Activated T-cell treated with anti-CD3 and anti-CD28 coated beads, Interleukin-2, amount 50 U/mL, for 48 hours (primary cell): ENCODE measurements around the gene GLCCI1.

Experiments
- DNase-seq, 2 experiments: peaks; one replicate each; pipeline ENCODE4 v3.0.0-alpha.2; 2020

Gene GLCCI1

DNA sequence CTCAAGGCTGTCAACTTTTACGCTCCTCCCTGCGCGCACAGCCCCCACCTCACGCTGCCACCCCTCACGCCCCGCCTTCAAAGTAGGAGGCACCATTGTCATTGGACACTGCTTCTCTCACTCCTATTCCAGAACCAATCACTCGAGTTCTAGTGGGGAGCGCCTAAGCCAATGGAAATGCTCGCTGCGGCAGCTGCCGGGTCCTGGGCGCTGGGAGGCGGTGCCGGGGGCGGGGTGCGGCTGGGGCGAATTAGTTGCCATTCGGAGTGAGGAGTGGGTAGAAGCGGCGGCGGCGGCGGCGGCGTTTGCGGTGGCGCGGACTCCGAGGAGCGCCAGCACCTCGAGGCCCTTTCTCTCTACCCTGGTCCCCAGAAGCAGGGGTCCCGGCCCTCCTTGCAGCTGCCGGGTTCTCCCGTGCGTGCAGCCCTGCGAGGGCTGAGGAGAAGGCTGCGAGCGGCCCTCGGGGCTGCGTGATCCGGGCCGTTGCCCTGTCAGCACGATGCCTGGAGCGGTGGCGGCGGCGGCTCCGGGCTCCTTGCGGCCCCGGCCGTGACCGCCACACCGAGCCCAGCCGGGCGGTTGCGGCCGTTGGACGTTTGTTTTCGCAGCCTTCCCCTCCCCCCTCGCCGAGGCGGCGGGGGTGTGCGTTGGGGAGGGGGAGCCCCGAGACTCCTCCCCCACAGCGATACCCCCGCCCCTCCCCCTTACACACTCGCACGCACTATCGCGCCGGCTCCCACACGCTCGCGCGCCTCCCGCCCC is at the start of gene GLCCI1:
TSS of gene GLCCI1 (plus strand) at position 253 of the 762 bp plus-strand sequence. CDS start 555 bp downstream, outside the sequence.
- DNase-seq, result peak; percentile 96 to 97

DNA sequence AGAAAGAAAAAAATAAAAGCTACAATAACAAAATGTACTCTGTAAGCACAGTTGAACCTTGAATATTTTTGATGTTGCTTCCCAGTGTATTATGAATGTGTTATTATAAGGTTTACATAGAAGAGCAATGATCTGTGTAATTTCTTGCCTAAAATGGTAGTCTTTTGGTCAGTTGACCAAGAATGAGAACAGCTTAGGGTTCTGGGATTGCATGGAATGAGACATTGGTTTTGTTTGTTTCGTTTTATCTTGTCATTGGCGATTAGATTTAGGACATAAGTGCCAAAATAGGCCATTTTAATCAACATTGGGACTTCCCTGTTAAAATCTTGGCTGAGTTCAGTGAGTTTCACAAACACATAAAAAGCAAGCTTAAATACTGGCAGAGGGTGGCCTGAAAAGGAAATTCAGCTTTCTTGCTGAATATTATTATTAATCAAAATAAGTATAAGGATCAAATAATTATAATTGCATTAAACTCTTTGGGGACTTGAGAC is 49.1 kb upstream of the GLCCI1 start:
- DNase-seq, result no peak

DNA sequence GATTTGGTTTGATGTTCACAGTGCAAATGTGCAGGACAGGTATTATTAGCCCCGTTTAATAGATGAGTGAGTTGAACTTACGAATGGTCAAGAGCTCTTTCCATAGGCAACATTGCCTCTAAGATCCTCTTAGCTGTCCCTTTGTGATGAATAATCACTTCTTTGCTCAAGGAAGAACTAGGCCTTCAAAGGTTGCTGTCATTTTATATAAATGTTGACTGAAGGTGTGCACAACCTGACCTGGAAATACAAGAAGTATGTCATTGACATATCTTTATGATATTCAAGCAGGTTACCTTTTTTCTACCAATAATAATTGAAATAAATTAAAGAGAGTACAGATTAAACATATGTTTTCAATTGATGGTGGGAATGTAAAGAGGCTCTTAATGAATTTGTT is 48.5 kb upstream of the GLCCI1 start:
- DNase-seq, result no peak

DNA sequence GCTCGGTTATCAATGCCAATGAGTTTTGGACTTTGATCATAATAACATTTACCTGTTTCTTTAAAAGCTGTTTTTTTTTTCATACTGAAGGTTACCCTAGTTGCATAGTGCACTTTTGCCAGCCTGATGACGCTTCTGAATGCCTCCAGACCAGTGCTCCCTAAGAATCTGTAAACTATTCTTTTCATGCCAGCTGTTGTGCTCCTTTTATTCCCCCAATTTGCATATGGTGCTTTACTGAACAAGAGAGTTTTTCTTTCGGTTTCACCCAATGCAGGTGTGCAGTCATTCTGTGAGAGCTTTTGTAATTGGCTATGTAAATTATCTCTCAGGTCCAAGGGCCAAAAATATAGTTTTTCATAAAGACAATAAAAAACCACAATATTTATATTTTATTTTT is 48.1 kb upstream of the GLCCI1 start:
- DNase-seq, result no peak

DNA sequence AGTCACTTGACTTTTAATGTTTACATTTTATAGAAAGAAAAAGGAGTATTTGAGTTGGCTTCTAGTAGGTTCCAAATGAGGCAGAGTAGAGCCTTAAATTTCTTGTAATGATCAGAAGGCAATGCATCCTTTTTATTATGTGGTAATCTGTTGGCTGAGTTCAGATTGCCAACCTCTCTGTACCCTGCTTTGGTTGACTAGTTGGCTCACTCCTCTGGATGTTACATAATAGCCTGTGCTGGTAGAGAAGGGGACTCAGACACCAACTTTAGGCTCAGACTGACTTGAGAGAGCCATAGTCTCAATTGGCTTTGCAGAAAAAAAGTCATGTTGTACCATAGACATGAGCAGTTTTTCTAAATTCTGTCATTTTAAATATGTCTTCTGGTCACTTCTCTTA is 46.8 kb upstream of the GLCCI1 start:
- DNase-seq, result no peak

DNA sequence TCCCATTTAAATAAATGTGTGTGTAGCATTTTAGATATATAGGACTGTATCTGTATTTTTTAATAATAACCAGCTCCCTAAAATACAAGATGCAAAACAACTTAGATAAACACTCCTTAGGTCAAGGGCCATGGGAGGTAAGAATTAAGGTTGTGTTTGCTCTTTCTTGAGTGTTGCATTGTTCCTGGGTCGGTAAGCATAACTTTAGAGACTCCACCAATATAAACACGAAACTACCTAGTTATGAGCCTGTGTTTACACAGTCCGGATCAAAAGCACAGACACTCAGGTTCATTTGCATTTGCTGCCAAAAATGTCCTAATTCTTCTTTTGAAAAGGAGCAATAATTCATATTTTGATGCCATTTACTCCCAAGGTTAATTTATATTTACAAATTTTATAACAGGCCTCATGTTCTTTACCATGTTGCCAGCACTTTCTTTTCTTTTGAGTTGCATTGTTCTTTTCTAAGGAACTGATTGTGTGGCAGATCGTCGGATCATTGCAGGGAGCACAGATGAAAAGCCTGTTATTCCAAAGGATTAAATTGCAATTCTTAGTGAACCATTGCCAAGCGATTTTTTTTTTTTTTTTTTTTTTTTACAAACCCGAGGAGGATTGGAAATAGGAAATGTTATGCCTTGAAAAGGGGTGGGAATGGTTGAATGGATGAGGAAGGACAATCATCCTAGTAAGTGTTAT is 45.8 kb upstream of the GLCCI1 start:
- no peak for DNase-seq

DNA sequence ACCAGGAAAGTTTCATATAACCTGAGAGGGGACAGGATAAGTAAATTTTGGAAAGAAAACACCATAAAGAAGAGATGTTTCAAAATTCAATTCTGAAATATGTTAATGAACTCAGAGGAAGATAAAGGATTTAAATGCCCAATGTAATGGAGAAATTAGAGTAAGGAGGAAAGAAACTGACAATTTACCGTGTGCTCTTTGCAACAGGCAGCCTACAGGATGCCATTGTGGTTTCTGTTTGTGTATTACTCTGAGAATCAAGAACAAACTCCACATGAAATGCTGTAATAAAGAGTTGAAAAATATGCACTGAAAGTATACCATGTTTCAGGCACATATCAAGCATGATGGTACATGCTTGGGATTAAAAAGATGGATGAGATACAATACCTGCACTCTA is 44.8 kb upstream of the GLCCI1 start:
- DNase-seq, result no peak

DNA sequence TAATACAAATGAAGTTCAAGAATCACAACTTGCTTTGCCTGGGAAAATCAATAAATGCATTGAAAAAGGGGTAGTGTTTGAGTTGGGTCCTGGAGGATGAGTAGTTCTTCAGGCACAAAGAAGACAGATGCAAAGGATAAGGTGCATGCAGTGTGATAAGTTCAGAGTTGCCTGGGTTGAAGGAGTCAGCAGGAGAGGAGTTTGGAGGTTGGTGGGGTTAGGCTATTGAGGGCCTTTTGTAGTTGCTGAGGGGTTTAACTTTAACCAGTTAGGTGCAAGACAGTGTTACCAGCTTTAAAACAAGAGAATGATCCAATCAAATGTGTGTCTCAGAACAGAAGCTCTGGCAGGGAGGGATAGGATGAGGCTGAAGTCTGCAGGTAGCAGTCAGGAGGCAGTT is 44.3 kb upstream of the GLCCI1 start:
- DNase-seq, result no peak

DNA sequence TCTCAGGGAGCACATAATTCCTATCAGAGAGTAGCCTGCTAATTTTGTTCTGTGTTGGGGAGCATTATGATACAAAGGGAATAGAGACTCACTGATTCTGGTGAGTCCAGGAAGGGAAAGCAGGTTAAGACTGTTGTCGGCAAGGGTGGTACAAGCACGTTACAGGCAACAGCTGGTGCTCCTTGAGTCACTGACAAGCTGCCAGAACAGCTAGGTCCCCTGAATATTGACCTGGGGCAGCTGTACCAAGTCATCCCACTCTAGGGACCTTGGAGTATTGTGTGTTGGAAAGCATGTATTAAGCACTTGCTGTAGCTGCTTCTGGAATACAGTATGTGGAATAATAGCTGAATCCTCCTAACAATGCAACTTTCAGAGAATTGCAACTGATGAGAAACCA is 37.0 kb upstream of the GLCCI1 start:
- DNase-seq, result no peak

DNA sequence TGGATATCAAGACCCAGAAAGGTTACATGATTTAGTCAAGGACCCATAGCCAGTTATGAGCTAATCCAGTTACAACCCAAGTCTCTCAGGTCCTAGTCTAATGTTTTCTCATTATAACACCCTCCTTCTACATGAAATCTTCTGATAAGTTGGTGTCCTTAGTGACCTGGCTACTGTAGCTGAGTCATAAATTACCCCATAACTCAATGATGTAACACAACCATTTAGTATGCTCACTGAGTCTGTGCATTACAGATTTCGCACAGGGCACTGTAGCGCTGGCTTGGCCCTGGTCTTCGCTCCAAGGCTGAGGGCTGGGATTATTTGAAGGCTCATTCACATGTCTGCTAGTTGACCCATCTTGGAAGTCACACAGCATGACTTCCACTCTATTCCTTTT is 36.0 kb upstream of the GLCCI1 start:
- DNase-seq, result no peak

DNA sequence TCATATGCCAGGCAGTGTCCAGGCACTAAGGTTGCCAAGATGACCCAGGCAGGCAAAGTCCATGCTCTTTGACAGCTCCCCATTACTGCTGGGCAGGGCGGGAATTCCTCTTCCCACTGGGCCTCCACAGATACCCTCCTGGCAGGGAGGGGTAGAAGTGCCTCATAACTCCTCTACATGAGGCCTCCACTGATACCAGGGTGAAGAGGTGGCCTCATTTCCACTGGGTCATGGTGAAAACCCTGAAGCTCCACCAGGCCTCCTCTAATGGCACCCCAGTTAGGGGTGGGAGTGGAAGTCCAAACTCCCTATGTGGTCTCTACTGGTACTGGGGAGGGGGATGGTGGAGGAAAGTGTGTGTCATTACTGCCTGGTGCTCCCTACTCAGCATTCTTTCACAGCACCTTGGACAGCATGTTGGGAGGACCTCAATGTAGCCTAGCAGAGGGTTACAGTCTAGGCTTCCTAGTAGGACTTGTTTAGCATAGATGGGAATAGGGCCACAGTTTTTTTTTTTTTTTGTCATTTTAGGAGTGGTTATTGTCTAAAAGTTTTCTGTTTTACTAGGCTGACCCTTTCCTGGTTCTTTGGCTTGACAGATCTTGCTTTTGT is 34.6 kb upstream of the GLCCI1 start:
- DNase-seq, result no peak

DNA sequence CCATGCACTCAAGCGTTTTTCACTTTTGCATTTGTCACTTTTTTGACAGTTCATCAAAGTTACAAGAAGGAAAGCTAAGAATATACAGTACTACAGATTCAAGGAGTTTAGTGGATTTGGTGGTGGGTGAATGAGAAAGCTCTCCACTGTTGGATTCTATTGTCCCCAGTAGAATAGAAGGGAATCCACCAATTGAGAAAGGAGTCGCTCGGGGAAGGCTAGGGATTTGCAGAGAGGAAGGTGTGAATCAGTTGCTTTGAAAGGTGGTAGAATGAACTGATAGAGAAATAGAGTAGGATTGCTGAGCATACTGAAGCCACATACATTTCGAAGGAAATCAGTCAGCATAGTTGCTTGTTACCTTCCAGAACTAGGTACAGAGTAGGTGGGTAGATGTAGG is 33.7 kb upstream of the GLCCI1 start:
- no peak for DNase-seq

DNA sequence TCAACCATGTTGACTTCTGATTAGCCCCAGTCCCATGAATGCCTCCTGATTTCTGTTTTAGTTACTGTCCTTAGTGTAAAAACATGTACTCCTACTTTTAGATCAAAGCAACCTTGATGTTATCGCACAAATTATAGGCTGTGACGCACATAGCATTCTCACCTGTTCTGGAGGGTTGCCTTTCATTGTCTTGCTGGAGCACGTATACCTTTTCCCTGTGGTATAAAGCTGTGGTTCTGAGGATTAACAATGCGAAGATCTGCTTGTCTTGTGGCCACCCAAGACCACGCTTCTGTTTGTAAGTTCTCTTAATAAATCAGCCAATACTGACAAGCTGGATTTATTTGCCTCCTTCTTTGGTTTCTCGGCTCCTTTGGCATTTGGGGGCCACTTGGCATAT is 30.1 kb upstream of the GLCCI1 start:
- no peak for DNase-seq

DNA sequence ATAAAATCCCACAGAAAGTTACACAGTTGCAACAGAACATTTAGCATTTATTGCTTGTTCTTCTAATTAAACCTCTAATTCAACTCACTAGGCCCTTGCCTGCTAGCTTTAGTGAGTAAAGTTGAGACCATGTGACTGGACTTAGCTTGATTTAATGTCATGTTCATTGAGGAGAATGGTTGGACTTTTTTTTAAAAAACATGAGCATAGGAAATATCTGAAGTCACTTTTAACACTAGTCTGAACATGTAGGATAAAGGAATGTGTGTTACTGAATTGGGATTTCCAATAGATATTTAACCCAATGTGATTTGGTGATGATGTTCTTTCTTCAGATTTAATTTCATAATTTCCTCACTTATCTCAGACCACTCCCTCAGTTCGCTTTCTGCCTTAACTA is 24.6 kb upstream of the GLCCI1 start:
- no peak for DNase-seq

DNA sequence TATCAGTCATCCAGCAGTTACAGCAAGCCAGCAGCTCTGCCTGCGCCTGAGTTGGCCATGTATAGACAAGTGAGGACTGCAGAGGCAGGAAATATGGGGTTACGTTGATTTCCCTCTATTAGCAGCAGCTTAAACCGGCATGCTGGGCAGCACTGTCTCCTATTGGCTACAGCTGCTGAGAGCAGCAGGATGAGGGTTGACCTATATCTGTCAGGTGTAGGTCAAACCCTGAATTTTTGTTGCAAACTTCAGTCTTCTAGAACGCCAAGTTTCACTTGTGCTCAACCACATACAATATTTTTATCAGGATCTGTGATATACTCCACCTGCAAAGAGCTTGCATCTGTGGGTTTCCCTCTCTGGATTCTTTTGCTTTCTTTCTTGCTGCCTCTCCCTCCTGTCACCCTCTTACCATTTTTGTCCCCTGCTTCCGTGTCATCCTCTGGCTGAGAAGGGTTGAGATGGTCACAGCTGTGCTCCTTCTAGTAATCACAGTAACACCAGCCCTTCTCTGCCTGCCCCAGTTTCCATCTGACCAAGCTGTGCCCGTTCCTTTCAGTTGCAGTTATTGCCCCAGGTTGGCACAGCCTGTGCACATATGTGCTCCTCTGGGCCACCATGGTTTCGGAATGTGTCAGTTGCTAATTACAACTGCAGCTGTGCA is 23.8 kb upstream of the GLCCI1 start:
- peak; percentile 51 to 64 for DNase-seq

DNA sequence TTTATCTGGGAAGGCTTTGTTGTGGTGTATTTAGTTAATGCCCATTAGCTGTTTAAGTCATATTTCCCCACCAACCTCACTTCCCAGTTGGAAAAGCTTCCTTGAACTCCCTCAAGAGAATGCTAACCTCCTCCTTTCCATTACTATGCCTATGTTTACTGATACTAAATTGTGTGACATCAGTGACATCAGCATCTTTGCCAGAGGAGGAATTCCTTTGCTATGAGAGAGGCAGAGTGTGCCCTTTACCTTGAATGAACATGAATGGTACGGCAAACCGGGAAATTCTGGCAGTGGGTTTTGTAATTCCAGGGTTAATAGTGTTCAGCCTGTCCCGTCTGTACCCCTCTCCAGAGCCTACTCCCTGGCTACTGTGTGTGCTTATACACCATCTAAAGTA is 22.1 kb upstream of the GLCCI1 start:
- DNase-seq, result no peak

DNA sequence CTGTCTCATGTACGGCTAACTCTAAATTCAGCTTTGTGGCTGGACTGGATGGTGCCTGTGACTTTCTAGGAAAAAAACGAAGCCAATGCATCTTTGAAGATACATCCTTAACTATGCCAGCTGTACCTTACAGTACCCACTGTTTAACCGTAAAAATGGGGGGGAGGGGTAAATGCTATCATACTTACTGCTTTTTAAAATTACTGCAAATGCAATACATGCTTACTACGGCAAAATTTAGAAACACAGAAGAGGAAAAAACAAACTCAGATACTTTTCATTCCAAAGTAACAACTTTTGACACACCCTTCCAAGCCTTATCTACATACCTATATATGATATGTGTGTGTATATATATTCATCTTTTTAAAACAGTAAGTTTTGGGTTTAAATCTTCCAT is 20.4 kb upstream of the GLCCI1 start:
- no peak for DNase-seq

DNA sequence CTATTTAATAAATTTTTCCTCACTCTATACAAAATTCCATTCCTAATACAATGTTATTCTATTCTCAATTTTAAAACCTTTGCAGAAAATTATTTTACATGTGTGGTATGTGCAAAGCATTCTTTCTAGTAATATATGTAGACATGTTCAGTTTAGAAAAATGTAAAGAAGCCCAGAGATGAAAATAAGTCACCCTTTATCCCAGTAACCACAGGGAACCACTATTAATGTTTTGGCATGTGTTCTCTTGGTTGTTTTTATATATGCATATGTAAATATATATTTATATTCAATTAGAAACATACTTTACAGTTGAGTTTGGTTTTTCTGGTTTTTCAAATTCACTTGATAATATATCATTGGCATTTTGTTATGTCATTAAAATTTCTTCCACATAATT is 14.8 kb upstream of the GLCCI1 start:
- no peak for DNase-seq

DNA sequence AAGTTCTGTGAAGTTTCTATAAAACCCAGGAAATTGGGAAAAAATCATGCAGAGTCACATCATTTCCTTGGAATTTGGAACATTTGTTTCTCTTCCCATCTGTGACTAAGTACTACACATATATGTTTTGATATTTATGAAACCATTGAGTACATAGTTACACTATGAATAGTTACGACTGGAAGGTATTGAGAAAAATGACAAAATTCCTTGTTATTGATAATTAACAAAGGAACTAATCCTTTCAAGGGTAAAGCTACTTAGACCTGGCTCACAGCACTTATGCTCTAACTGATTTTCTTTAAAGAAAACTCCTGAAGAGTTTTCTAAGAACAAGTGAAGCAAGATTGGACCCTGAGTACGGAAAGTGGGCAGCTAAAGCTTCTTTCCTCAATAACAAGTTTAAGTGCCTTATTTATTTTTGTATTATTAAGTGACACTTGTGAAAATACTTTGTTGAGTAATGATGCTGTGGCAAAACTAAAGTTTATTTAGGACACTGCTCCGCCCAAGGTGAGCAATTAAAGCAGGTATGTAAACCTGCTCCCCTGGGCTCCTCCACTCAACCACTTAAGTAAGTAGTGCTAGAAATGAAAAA is 12.0 kb upstream of the GLCCI1 start:
- no peak for DNase-seq

DNA sequence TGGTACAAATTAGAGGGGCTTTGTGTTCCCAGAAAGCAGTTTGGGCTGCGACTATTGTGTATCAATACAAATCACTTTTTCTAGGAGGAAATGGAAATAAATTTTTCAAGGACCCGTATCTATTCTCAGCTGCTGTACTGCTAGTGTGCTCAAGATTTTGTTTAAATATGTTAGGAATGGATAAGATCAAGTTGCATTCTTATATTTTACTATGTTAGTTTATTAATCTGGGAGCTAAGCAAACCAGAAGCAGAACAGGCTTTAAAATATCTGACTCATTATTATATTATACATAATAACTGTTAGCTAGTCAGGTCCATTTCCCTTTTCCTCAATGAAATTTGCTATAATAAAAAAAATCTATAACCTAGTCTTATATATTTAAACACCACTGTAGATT is 11.1 kb upstream of the GLCCI1 start:
- DNase-seq, result no peak

DNA sequence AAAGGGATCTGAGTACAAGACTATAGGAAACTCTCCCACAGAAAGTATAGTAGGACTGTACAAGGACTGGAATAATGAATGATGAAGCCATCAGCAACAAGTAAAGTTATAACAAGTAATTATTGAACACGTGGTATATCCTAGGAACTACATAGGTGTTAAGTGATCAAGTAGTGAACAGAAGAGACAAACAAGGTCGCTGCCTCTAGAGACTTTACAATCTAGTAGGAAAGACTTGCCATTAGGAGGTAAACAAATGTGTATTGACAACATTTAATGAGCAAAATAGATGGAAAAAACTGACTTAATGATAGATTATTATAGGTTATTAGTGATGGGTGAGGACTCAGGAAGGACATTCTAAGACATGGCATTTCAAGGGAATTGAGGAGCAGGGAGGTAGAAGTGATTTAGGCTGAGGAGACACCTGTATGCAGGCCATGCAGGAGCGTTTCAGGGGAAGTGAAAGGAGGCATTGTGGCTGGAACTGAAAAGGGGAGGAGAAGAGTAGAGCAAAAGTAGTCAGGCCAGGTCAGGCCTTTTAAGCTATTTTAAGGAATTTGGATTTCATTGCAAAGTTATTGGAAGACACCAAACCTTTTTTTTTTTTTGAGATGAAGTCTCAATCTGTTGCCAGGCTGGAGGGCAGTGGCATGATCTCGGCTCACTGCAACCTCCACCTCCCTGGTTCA is 8.5 kb upstream of the GLCCI1 start:
- no peak for DNase-seq

DNA sequence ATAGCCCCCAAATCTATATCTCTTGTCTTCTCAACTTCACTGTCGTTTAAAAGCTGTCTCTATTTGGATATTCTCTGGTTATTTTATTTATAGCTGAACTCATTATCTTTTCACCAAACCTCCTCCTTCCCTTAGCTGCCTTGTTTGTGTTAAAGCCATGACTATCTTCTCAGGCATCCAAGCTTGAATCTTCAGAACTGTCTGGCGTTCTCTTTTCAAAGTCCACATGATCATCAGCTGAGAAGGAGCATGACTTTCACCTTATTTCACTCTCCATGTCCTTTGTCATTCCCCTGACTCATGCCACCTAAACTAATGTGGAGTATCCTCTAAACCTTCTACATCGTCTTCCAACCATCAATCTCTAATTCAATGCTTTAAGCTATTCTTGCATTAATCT is 5.7 kb upstream of the GLCCI1 start:
- DNase-seq, result no peak

DNA sequence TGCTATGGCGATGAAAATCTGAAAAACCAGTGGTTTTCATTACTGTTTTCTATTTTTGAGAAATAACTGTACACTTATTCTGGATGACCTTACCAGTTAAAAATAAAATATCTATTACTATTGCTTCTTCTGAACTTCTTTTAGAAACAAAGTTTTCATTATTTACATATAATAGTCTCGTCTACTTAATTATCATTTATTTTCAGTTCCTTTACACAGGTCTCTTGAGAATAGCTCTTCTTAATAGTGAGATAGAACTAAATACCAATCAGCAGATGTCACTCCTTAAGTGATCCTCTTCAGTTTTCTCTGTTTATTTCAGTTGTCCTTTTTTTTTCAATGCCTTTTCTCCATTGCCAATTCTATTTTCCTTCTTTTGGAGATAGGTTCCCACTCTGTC is 4.3 kb upstream of the GLCCI1 start:
- DNase-seq, result no peak
